ENCODE measurements around the gene STAB2.

Gene STAB2

GRCh38 chr12:103586132-103586531, 941 bp upstream of the STAB2 start:
- no peak for DNase-seq (ENCODE audit: low read depth in 2 of 2)

GRCh38 chr12:103588680-103589079, 1.6 kb downstream of the STAB2 start:
- DNase-seq (ENCODE audit: low read depth in 2 of 2), result no peak

- no peak for DNase-seq (ENCODE audit: low read depth in 2 of 2)
Measured at GRCh38 chr12:103589517-103589916, 2.4 kb downstream of the STAB2 start.

GRCh38 chr12:103590271-103590670, 3.2 kb downstream of the STAB2 start:
- DNase-seq (ENCODE audit: low read depth in 2 of 2), result no peak

- no peak for DNase-seq (ENCODE audit: low read depth in 2 of 2)
Measured at GRCh38 chr12:103596981-103597380, 9.9 kb downstream of the STAB2 start.

- DNase-seq (ENCODE audit: low read depth in 2 of 2), result no peak
Measured at GRCh38 chr12:103599274-103599673, 12.2 kb downstream of the STAB2 start.

GRCh38 chr12:103600967-103601728, 14.1 kb downstream of the STAB2 start:
- DNase-seq (ENCODE audit: low read depth in 2 of 2), result no peak

- DNase-seq (ENCODE audit: low read depth in 2 of 2), result no peak
Measured at GRCh38 chr12:103620395-103620794, 33.3 kb downstream of the STAB2 start.

- no peak for DNase-seq (ENCODE audit: low read depth in 2 of 2)
Measured at GRCh38 chr12:103623716-103624115, 36.6 kb downstream of the STAB2 start.

GRCh38 chr12:103626498-103626897, 39.4 kb downstream of the STAB2 start:
- DNase-seq (ENCODE audit: low read depth in 2 of 2), result no peak

GRCh38 chr12:103627189-103627855, 40.2 kb downstream of the STAB2 start:
- DNase-seq (ENCODE audit: low read depth in 2 of 2), result no peak

- peak in 1 of 2 donors; percentile 38 for DNase-seq (ENCODE audit: low read depth in 2 of 2)
Measured at GRCh38 chr12:103632554-103633216, 45.6 kb downstream of the STAB2 start.

GRCh38 chr12:103634732-103635131, 47.7 kb downstream of the STAB2 start:
- DNase-seq (ENCODE audit: low read depth in 2 of 2), result no peak

- no peak for DNase-seq (ENCODE audit: low read depth in 2 of 2)
Measured at GRCh38 chr12:103635419-103635818, 48.3 kb downstream of the STAB2 start.

GRCh38 chr12:103637021-103637420, 49.9 kb downstream of the STAB2 start:
- DNase-seq (ENCODE audit: low read depth in 2 of 2), result no peak

GRCh38 chr12:103637429-103637828, 50.4 kb downstream of the STAB2 start:
- no peak for DNase-seq (ENCODE audit: low read depth in 2 of 2)

GRCh38 chr12:103639983-103640382, 52.9 kb downstream of the STAB2 start:
- DNase-seq (ENCODE audit: low read depth in 2 of 2), result no peak

- no peak for DNase-seq (ENCODE audit: low read depth in 2 of 2)
Measured at GRCh38 chr12:103640410-103640809, 53.3 kb downstream of the STAB2 start.

- no peak for DNase-seq (ENCODE audit: low read depth in 2 of 2)
Measured at GRCh38 chr12:103640831-103641230, 53.8 kb downstream of the STAB2 start.

GRCh38 chr12:103642240-103642864, 55.3 kb downstream of the STAB2 start:
- no peak for DNase-seq (ENCODE audit: low read depth in 2 of 2)

GRCh38 chr12:103645202-103645601, 58.1 kb downstream of the STAB2 start:
- no peak for DNase-seq (ENCODE audit: low read depth in 2 of 2)

GRCh38 chr12:103647267-103647666, 60.2 kb downstream of the STAB2 start:
- no peak for DNase-seq (ENCODE audit: low read depth in 2 of 2)
